OCI-LY1 (cell line): Measurements from ENCODE around the gene COA1.
"Not testable (repeated sequence)": the region's sequence is repeated elsewhere in the genome, so short reads cannot be mapped to it uniquely, and the experiment has no call there.

Source experiments
- EZH2 ChIP-seq: fragments of 200-600 bp; sonication (generic), shearing (Covaris generic); IDR thresholded peaks from 2 replicates; pipeline ENCODE4 v1.8.0; 2017; ENCODE audit warnings: borderline replicate concordance, mixed run types, mild to moderate bottlenecking, antibody characterized with exemption, low read length, moderate library complexity, mixed read lengths
- TF ChIP-seq, protein P1 (sequence below): fragments of 200-600 bp; sonication (generic), shearing (Covaris generic); IDR thresholded peaks from 2 replicates; pipeline ENCODE4 v1.5.1; 2017; ENCODE audit warnings: mild to moderate bottlenecking, antibody characterized with exemption, low read length, moderate library complexity, mixed read lengths

- TF ChIP-seq EZH2: not testable (repeated sequence)
- TF ChIP-seq, protein P1, sequence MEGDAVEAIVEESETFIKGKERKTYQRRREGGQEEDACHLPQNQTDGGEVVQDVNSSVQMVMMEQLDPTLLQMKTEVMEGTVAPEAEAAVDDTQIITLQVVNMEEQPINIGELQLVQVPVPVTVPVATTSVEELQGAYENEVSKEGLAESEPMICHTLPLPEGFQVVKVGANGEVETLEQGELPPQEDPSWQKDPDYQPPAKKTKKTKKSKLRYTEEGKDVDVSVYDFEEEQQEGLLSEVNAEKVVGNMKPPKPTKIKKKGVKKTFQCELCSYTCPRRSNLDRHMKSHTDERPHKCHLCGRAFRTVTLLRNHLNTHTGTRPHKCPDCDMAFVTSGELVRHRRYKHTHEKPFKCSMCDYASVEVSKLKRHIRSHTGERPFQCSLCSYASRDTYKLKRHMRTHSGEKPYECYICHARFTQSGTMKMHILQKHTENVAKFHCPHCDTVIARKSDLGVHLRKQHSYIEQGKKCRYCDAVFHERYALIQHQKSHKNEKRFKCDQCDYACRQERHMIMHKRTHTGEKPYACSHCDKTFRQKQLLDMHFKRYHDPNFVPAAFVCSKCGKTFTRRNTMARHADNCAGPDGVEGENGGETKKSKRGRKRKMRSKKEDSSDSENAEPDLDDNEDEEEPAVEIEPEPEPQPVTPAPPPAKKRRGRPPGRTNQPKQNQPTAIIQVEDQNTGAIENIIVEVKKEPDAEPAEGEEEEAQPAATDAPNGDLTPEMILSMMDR: not testable (repeated sequence)
Measured at GRCh38 chr7:43708055-43708454, 21.3 kb downstream of the COA1 start.
